Urothelium cell line (cell line): ENCODE data around the gene PTPRT.

Experiments
- DNase-seq: peaks from one replicate; pipeline ENCODE4 v3.0.0; 2011; ENCODE audit warnings: low spot score, mixed read lengths
- FAIRE-seq: peaks from 2 replicates; lab custom pipeline; 2011; peaks lifted over from hg19 to GRCh38; lab: Jason Lieb, UNC

The PTPRT gene

GRCh38 chr20:43124241-43124640 is 65.5 kb downstream of the PTPRT start:
- DNase-seq = no peak

DNA sequence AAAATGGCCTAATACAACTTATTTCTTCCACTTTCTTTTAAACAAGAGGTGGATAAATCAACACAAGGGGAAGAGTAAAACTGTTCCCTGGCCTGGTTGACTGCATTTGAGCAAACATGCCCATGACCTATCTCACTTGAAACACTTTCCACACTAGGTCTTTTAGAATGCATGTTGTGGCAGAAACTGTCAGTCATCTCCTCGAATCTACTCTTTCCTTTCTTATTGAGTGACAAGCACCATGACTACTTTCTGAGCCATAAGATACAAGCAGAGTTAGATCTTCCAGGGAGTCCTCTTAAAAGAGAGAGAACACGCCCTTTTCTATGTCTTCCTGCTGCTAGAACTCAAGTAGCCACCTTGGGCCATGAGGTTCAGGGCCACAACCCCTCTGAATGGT is 66.5 kb downstream of the PTPRT start:
- no peak for FAIRE-seq

More at GRCh38 chr20:43124241-43124640, 65.5 kb downstream of the PTPRT start:
- FAIRE-seq = no peak

GRCh38 chr20:43119720-43120119 is 70.0 kb downstream of the PTPRT start:
- no peak for FAIRE-seq
- no peak for DNase-seq

More for the DNA sequence above, 66.5 kb downstream of the PTPRT start:
- DNase-seq = no peak

DNA sequence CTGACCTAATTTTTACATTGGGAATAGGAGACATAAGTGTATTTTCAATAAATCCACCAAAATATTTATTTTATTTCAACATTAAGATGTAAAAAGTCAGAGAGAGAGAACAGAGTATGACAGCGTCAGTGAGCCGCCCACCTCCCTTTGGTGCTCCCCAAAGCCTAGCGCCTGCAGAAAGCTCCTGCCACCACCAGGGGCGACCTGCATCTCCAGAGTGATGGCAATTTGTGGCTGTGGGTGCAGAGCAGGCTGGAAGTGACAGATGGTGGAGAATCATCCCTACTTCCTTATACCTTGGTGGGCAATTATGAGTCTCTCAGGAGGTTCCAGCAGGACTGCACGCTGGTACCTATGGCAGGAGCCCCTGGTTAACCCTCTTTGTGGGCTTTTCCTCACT is 87.3 kb downstream of the PTPRT start:
- FAIRE-seq (no peak), DNase-seq (no peak)

GRCh38 chr20:43096931-43097260 is 92.8 kb downstream of the PTPRT start:
- DNase-seq (no peak), FAIRE-seq (no peak)

DNA sequence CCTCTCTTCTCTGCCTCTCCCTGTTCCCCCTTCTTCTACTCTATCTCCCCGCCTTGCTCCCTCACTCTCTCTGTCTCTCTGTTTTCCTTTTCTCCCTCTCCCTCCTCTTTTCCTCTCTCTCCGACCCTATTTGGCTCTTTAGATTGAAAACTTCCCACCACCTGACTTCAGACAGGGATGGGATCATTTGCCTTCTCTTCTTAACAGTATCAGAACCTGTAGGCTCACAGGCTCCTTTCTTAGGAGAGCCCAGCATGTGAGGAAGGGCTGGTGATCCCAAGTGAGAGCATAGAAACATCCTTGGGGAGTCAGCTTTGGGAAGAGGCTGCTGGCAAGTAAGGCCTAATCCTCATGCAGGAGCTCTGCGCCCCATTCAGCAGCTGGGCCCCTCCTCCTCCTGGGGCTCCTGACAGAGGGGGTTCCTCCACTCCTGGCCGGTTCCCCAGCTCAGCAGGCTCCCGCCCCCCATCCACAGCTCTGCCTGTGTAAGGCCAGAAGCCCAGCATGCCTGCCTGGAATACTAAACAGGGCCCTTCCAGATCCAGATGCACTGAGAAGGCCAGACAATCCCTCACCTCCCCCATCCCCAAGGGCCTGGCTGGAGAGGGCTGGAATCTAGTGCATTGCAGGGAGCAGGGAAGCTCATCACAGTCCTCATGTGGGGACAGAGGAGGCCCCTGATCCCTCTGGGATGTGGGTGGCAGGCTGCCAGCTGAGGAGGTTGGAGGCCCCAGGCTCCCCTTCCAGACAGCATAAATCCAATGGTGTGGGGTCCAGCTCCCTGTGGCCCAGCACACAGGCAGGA is 93.4 kb downstream of the PTPRT start:
- no peak for DNase-seq
- FAIRE-seq = no peak

DNA sequence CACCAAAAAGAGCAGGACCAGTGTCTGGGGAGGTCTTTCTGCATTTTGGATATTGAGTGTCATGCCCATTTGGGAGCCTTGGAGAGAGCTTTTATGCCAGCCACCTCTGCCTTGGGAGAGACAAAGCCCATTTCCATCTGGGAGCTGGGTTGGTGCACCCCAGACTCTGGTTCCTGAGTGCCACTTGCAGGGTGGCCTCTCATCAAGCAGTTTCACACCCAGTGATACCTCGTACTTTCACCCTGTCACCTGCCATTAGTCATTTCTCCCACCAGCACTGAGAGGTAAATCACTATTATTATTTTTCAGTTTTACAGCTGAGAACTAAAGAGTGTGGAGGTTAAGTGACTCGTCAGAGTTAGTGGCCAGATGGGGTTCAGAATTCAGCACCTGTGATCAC is 94.7 kb downstream of the PTPRT start:
- DNase-seq (no peak), FAIRE-seq (no peak)

- FAIRE-seq (no peak), DNase-seq (no peak)
These were observed 97.2 kb downstream of the PTPRT start for GRCh38 chr20:43092386-43093088.

- DNase-seq = no peak
- FAIRE-seq = no peak
These were observed 121.2 kb downstream of the PTPRT start for GRCh38 chr20:43068482-43068881.

DNA sequence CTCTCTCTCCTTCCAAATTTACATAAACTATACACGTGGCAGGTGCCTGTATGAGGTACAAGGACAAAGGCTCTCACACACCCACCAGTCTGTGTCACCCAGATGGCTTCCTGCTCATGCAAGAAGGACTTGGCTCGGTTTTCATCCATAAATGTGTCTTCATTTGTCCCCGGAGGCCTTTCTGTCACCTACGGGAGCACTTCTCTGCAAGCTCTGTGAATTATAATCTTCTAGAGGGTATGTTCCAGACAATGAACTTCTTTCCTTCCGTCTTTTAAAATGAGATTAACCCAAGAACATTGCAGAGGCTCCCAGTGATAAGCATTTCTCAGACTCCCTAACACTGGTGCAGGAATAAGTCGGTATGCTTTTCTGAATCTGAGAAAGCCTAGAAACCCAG is 123.6 kb downstream of the PTPRT start:
- FAIRE-seq (no peak), DNase-seq (no peak)

DNA sequence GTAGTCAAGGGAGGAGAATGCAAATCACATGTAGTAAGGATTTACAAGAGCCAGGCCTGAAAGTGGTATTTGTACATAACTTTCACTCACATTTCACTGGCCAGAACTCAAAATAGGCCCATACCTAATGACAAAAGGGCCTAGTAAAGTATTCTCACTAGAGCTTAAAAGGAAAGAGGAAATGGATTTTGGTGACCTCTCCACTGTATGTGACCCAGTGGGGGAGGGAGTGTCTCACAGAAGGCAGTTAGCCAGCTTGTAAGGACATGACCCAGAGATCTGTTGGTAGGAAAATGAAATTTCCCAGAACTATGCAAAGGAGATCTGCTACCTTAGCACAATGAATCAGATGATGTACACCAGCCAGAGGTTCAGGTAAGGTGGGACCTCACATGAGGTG is 124.4 kb downstream of the PTPRT start:
- DNase-seq (no peak), FAIRE-seq (no peak)

- FAIRE-seq (no peak), DNase-seq (no peak)
These were observed 131.6 kb downstream of the PTPRT start for GRCh38 chr20:43058077-43058476.

DNA sequence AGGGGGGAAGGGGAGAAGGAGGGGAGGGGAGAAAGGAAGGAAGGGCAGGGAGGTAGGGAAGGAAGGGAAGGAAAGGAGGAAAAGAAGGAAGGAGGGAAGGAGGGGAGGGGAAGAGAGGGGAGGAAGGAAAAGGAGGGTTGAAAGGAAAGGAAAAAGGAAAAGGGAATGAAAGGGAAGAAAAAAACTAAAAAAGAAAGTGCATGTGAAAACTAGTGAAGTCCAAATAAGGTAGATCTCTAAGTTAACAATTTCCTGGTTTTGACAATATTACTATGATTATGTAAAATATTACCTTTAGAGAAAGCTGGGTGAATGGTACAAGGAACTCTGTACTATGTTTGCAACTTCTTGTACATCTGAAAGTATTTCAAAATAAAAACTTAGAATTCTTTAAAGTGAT is 132.4 kb downstream of the PTPRT start:
- no peak for FAIRE-seq

GRCh38 chr20:43055181-43055884 is 134.4 kb downstream of the PTPRT start:
- FAIRE-seq (no peak), DNase-seq (no peak)

More for the DNA sequence above, 132.4 kb downstream of the PTPRT start:
- no peak for DNase-seq

GRCh38 chr20:43052532-43052931 is 137.2 kb downstream of the PTPRT start:
- DNase-seq (no peak), FAIRE-seq (no peak)

- FAIRE-seq = no peak
- no peak for DNase-seq
These were observed 142.7 kb downstream of the PTPRT start for GRCh38 chr20:43046966-43047365.

DNA sequence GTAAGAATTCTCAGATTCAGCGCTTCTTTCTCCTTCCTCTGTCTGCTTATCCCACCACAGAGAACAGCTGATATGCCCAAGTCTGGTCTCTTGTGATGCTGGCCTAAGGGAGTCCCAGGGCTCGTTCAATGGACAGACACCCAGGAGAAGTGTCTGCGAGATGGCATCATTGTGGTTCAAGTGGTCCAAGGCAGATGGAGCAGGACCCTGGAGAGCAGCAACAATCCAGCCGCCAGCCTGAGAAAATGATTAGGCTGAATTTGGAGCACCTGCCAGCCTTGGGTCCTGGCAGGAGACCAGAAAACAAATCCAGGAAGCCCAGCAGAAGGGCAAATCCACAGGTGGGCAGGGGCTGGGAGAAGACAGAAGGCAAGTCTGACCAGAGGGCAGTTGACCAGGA is 145.8 kb downstream of the PTPRT start:
- DNase-seq (peak; percentile 15), FAIRE-seq (no peak)

- no peak for FAIRE-seq
- peak; percentile 53 for DNase-seq
These were observed 149.3 kb downstream of the PTPRT start for GRCh38 chr20:43040427-43040826.

GRCh38 chr20:43037605-43038309 is 151.9 kb downstream of the PTPRT start:
- DNase-seq (no peak), FAIRE-seq (no peak)

DNA sequence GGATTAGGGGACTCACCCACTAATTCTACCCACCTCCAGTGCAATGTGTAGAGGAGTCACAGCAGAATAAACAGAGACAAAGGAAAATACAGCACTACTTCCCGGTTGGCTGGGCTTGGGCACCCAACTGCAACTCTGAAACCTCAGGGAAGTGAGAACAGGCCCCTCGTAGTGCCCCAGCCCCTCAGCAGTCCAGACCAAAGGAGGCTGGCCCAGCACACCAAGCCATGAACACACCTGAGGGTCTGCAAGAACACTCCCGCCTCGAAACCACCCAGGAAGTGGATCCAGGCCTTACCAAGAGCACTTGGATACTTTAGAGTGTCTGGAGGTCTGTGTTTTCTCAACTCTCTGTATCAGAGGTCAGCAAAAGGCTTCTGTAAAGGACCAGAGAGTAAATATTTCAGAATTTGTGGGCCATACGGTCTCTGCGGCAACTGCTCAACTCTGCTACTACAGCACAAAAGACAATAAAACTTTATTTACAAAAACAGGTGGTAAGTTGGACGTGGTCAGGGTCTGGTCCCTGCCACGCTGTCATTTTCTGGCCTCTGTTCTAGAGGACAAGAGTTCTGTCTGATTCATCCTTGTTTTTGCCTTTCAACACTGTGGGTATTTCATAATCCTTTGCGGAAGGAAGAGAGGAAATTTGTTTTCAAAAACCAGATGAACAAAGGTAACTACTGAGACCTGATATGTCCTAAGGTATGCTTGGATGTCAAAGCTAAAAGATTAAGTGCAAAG is 154.6 kb downstream of the PTPRT start:
- FAIRE-seq (no peak), DNase-seq (no peak)
